ENCODE results near the gene PAIP2B.

DNA sequence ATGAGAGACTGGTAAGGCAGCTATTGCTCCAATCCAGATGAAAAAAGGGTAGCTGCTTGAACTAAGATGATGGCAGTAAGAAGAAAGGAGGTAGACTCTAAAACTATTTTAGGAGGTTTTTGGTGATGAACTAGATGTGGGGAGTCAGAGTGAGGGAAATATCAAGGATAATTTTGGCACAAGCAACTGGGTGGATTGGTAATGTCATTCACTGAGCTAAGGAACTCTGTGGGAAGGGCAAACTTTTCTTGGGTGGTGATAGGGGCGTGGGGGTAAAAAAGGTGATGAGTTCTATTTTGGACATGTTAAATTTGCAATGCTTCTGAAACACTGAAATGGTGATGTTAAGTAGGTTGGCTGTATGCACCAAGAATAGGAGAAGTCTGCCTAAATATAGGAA lies 19.3 kb downstream of the PAIP2B start:
- TF ChIP-seq, protein P1, sequence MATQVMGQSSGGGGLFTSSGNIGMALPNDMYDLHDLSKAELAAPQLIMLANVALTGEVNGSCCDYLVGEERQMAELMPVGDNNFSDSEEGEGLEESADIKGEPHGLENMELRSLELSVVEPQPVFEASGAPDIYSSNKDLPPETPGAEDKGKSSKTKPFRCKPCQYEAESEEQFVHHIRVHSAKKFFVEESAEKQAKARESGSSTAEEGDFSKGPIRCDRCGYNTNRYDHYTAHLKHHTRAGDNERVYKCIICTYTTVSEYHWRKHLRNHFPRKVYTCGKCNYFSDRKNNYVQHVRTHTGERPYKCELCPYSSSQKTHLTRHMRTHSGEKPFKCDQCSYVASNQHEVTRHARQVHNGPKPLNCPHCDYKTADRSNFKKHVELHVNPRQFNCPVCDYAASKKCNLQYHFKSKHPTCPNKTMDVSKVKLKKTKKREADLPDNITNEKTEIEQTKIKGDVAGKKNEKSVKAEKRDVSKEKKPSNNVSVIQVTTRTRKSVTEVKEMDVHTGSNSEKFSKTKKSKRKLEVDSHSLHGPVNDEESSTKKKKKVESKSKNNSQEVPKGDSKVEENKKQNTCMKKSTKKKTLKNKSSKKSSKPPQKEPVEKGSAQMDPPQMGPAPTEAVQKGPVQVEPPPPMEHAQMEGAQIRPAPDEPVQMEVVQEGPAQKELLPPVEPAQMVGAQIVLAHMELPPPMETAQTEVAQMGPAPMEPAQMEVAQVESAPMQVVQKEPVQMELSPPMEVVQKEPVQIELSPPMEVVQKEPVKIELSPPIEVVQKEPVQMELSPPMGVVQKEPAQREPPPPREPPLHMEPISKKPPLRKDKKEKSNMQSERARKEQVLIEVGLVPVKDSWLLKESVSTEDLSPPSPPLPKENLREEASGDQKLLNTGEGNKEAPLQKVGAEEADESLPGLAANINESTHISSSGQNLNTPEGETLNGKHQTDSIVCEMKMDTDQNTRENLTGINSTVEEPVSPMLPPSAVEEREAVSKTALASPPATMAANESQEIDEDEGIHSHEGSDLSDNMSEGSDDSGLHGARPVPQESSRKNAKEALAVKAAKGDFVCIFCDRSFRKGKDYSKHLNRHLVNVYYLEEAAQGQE (IDR thresholded peaks at IDR 0.05; ENCODE audit: borderline replicate concordance), result no peak
- TF ChIP-seq POLR2AphosphoS5 (IDR thresholded peaks at IDR 0.05) (no peak), EP300 (conservative IDR thresholded peaks at IDR 0.05; ENCODE audit: poor library complexity, severe bottlenecking) (no peak), EZH2 (IDR thresholded peaks at IDR 0.05; ENCODE audit: borderline replicate concordance, insufficient read depth, low read length, poor library complexity, severe bottlenecking) (no peak), MXI1 (conservative IDR thresholded peaks at IDR 0.05; ENCODE audit: poor library complexity, severe bottlenecking) (no peak), SMC3 (conservative IDR thresholded peaks at IDR 0.05; ENCODE audit: poor library complexity) (no peak), RAD21 (conservative IDR thresholded peaks at IDR 0.05) (no peak)
- TF ChIP-seq, protein P2, sequence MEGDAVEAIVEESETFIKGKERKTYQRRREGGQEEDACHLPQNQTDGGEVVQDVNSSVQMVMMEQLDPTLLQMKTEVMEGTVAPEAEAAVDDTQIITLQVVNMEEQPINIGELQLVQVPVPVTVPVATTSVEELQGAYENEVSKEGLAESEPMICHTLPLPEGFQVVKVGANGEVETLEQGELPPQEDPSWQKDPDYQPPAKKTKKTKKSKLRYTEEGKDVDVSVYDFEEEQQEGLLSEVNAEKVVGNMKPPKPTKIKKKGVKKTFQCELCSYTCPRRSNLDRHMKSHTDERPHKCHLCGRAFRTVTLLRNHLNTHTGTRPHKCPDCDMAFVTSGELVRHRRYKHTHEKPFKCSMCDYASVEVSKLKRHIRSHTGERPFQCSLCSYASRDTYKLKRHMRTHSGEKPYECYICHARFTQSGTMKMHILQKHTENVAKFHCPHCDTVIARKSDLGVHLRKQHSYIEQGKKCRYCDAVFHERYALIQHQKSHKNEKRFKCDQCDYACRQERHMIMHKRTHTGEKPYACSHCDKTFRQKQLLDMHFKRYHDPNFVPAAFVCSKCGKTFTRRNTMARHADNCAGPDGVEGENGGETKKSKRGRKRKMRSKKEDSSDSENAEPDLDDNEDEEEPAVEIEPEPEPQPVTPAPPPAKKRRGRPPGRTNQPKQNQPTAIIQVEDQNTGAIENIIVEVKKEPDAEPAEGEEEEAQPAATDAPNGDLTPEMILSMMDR (IDR thresholded peaks at IDR 0.05; ENCODE audit: poor library complexity, severe bottlenecking), result no peak

Data from neural cell (in vitro differentiated cells).